HCT116 (cell line): ENCODE results near the gene MTHFD1L.

Experiments used
- CEBPB ChIP-seq: IDR thresholded peaks from 2 replicates; pipeline ENCODE4 v1.6.1; 2012; ENCODE audit warnings: low read depth
- CTCF ChIP-seq, 3 experiments: fragments of 200-600 bp in 1 of 3; sonication (generic) in 1 of 3; IDR thresholded peaks in 2 of 3; conservative IDR thresholded peaks in 1 of 3; 2 replicates each; pipeline ENCODE4 v1.5.1; 2012 to 2017; ENCODE audit warnings: low read depth in 2 of 3, low read length in 2 of 3, antibody characterized with exemption in 1 of 3, borderline replicate concordance in 1 of 3, control low read depth in 1 of 3, mild to moderate bottlenecking in 1 of 3, mixed read lengths in 1 of 3, mixed run types in 1 of 3, moderate library complexity in 1 of 3; ENCODE audit not compliant: insufficient read depth in 1 of 3
- EGR1 ChIP-seq: IDR thresholded peaks from 2 replicates; pipeline ENCODE4 v1.6.1; 2012; ENCODE audit warnings: low read depth
- ELF1 ChIP-seq: IDR thresholded peaks from 2 replicates; pipeline ENCODE4 v1.6.1; 2012; ENCODE audit warnings: low read depth, borderline replicate concordance
- EZH2 ChIP-seq: fragments of 200-600 bp; sonication (generic); IDR thresholded peaks from 2 replicates; pipeline ENCODE4 v1.6.1; 2017; ENCODE audit warnings: antibody characterized with exemption, mixed run types
- EZH2phosphoT487 ChIP-seq: fragments of 200-600 bp; IDR thresholded peaks from 2 replicates; pipeline ENCODE4 v1.6.1; 2018; ENCODE audit warnings: antibody characterized with exemption, borderline replicate concordance
- MAX ChIP-seq: IDR thresholded peaks from 2 replicates; pipeline ENCODE4 v1.6.1; 2012
- POLR2A ChIP-seq: IDR thresholded peaks from 2 replicates; pipeline ENCODE4 v1.7.0; 2011; ENCODE audit warnings: borderline replicate concordance; ENCODE audit not compliant: insufficient read depth, insufficient read length; ENCODE audit errors: extremely low read depth
- POLR2AphosphoS5 ChIP-seq: IDR thresholded peaks from 2 replicates; pipeline ENCODE4 v1.6.1; 2011; ENCODE audit warnings: mild to moderate bottlenecking, low read depth, low read length, moderate library complexity
- RAD21 ChIP-seq: IDR thresholded peaks from 2 replicates; pipeline ENCODE4 v1.6.1; 2012; ENCODE audit warnings: low read depth, mild to moderate bottlenecking
- REST ChIP-seq: IDR thresholded peaks from 2 replicates; pipeline ENCODE4 v1.6.1; 2012; ENCODE audit warnings: low read depth
- SIN3A ChIP-seq: IDR thresholded peaks from 2 replicates; pipeline ENCODE4 v1.6.1; 2012; ENCODE audit warnings: low read depth
- SP1 ChIP-seq: IDR thresholded peaks from 2 replicates; pipeline ENCODE4 v1.6.1; 2012; ENCODE audit warnings: low read depth
- SRF ChIP-seq: IDR thresholded peaks from 2 replicates; pipeline ENCODE4 v1.6.1; 2012; ENCODE audit warnings: low read depth

- TF ChIP-seq CTCF (IDR thresholded peaks at IDR 0.05 in 2 of 3, conservative IDR thresholded peaks at IDR 0.05 in 1 of 3; ENCODE audit: borderline replicate concordance in 1 of 3, insufficient read depth in 1 of 3, low read depth in 2 of 3, low read length in 2 of 3), result no peak
- no peak for TF ChIP-seq SP1
- TF ChIP-seq MAX, result no peak
- no peak for TF ChIP-seq RAD21
- no peak for TF ChIP-seq POLR2A
- no peak for TF ChIP-seq ELF1
- TF ChIP-seq CEBPB, result peak; percentile 46; the same call in 1 of the 2 replicates
- TF ChIP-seq EZH2, result no peak
- no peak for TF ChIP-seq SRF
- no peak for TF ChIP-seq SIN3A
- TF ChIP-seq REST, result no peak
- TF ChIP-seq EZH2phosphoT487, result no peak
- TF ChIP-seq POLR2AphosphoS5, result no peak
- no peak for TF ChIP-seq EGR1
These were observed 222.5 kb downstream of the MTHFD1L start for GRCh38 chr6:151087861-151088598.
